HG02981 (cell line): ENCODE measurements around the gene SLC17A7.

Source experiments
- ATAC-seq: cut with Tn5 transposase; IDR thresholded peaks from one replicate; pipeline ENCODE4 v1.9.1; 2021; ENCODE audit warnings: mild to moderate bottlenecking, moderate library complexity; ENCODE audit not compliant: unreplicated experiment

The SLC17A7 gene

DNA sequence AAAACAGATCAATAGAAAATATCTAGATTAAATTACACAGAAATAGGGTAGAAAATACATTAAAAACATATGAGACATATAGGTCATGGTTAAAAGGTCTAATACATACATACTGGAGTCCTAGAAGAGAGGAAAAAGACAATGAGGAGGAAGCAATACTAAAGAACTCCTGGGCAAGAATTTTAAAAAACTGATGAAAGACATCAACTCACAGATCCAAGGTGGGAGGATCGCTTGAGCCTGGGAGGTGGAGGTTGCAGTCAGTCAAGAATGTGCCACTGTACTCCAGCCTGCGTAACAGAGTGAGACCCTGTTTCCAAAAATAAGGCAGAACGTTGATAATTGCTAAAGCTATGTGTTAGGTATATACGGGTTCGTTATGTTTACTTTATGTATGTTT is 58.7 kb downstream of the SLC17A7 start:
- ATAC-seq, result no peak

- no peak for ATAC-seq
These were observed 60.9 kb downstream of the SLC17A7 start for GRCh38 chr19:49380391-49380790.
